ENCODE measurements around the gene RALGAPA1.

DNA sequence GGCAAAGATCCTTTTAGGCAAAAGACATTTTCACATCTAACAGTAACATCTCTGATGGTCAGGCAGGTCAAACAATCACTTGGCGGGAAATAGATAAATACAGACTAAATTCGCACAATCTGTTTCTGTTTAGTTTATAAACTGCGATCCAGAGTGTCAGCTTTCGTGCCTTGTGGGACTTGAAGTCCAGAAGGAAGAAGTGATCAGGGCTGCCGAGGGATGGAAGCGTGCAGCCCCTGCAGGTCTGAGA lies 16.8 kb upstream of the RALGAPA1 start:
- TF ChIP-seq CTCF (IDR thresholded peaks at IDR 0.05; ENCODE audit: insufficient read depth, low read length) (no peak), POLR2AphosphoS5 (IDR thresholded peaks at IDR 0.05; ENCODE audit: low read depth) (no peak)
- TF ChIP-seq, protein P1, sequence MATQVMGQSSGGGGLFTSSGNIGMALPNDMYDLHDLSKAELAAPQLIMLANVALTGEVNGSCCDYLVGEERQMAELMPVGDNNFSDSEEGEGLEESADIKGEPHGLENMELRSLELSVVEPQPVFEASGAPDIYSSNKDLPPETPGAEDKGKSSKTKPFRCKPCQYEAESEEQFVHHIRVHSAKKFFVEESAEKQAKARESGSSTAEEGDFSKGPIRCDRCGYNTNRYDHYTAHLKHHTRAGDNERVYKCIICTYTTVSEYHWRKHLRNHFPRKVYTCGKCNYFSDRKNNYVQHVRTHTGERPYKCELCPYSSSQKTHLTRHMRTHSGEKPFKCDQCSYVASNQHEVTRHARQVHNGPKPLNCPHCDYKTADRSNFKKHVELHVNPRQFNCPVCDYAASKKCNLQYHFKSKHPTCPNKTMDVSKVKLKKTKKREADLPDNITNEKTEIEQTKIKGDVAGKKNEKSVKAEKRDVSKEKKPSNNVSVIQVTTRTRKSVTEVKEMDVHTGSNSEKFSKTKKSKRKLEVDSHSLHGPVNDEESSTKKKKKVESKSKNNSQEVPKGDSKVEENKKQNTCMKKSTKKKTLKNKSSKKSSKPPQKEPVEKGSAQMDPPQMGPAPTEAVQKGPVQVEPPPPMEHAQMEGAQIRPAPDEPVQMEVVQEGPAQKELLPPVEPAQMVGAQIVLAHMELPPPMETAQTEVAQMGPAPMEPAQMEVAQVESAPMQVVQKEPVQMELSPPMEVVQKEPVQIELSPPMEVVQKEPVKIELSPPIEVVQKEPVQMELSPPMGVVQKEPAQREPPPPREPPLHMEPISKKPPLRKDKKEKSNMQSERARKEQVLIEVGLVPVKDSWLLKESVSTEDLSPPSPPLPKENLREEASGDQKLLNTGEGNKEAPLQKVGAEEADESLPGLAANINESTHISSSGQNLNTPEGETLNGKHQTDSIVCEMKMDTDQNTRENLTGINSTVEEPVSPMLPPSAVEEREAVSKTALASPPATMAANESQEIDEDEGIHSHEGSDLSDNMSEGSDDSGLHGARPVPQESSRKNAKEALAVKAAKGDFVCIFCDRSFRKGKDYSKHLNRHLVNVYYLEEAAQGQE (IDR thresholded peaks at IDR 0.05; ENCODE audit: insufficient replicate concordance, low read depth) = no peak
